Subcutaneous abdominal adipose tissue (tissue), 5 donors: Measurements from ENCODE around the gene WDFY1.

Source experiments
- H3K27ac ChIP-seq: one replicate; pipeline ENCODE4 v1.7.0; 2013; ENCODE audit warnings: low read depth, mild to moderate bottlenecking, inconsistent platforms, low read length, moderate library complexity
- H3K27me3 ChIP-seq, 5 donors: one replicate each; pipeline ENCODE4 v1.7.0; 2013; ENCODE audit warnings: low read length in 5 of 5, inconsistent platforms in 1 of 5; ENCODE audit not compliant: control insufficient read depth in 5 of 5, insufficient read depth in 4 of 5
- H3K36me3 ChIP-seq, 5 donors: one replicate each; pipeline ENCODE4 v1.7.0; 2013; ENCODE audit warnings: low read length in 5 of 5; ENCODE audit not compliant: control insufficient read depth in 5 of 5, insufficient read depth in 5 of 5
- H3K4me1 ChIP-seq, 5 donors: one replicate each; pipeline ENCODE4 v1.7.0; 2013; ENCODE audit warnings: low read length in 5 of 5, mild to moderate bottlenecking in 3 of 5, moderate library complexity in 1 of 5; ENCODE audit not compliant: control insufficient read depth in 5 of 5, insufficient read depth in 5 of 5
- H3K4me3 ChIP-seq, 5 donors: one replicate each; pipeline ENCODE4 v1.7.0; 2013; ENCODE audit warnings: low read length in 5 of 5, low read depth in 1 of 5
- H3K9ac ChIP-seq, 5 donors: one replicate each; pipeline ENCODE4 v1.7.0; 2013; ENCODE audit warnings: low read length in 5 of 5, mild to moderate bottlenecking in 4 of 5, moderate library complexity in 3 of 5
- H3K9me3 ChIP-seq, 5 donors: one replicate each; pipeline ENCODE4 v1.7.0; 2013; ENCODE audit warnings: low read length in 5 of 5; ENCODE audit not compliant: control insufficient read depth in 5 of 5
- donor health status: healthy.
- donor health status: healthy.
- donor health status: healthy.
- donor health status: healthy.
- donor health status: healthy.

The WDFY1 gene, protein sequence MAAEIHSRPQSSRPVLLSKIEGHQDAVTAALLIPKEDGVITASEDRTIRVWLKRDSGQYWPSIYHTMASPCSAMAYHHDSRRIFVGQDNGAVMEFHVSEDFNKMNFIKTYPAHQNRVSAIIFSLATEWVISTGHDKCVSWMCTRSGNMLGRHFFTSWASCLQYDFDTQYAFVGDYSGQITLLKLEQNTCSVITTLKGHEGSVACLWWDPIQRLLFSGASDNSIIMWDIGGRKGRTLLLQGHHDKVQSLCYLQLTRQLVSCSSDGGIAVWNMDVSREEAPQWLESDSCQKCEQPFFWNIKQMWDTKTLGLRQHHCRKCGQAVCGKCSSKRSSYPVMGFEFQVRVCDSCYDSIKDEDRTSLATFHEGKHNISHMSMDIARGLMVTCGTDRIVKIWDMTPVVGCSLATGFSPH

DNA sequence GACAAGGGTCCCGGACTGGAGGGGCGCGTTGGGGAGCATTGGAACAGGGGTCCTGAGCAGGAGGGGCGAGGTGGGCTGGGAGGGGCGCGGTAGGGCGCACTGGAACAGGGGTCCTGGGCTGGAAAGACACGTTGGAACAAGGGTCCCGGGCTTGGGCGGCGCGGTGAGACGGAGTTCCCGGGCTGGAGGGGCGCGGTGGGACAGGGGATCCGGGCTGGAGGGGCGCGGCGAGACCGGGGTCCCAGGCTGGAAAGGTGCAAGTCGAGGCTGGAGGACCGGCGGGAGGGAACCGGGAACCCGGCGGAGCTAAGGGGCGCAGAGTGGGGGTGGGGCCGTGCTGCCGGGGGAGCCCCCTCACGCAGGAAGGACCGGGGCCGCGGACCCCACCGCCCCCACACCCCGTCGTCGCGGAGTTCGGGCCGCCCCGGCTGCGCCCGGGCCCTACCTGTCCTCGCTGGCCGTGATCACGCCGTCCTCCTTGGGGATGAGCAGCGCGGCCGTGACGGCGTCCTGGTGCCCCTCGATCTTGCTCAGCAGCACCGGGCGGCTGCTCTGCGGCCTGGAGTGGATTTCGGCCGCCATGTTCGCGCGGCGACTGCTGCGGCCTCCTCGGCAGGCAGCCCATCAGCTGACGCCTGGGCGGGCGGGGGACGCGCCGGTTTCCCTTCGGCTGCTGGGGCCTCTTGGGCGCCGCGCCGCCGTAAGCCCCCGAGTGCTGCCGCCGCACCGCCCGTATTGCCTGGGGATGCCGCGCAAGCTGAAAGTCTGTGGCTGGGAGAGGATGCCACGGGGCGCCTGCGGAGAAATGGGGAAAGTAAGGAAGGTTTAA, at the start of gene WDFY1:
TSS of gene WDFY1 (minus strand) at position 633 of the 829 bp plus-strand sequence. CDS start at position 582, 51 bp downstream.
- H3K27me3 ChIP-seq: no peaks in the 10 kb centered on the region
- H3K4me1 ChIP-seq: peaks cover 5 to 34% (median 28%) of the 10 kb centered on the region in 5 donors
- H3K9ac ChIP-seq: peak within 1 kb of the TSS; percentile 68 to 95 (median 88)

DNA sequence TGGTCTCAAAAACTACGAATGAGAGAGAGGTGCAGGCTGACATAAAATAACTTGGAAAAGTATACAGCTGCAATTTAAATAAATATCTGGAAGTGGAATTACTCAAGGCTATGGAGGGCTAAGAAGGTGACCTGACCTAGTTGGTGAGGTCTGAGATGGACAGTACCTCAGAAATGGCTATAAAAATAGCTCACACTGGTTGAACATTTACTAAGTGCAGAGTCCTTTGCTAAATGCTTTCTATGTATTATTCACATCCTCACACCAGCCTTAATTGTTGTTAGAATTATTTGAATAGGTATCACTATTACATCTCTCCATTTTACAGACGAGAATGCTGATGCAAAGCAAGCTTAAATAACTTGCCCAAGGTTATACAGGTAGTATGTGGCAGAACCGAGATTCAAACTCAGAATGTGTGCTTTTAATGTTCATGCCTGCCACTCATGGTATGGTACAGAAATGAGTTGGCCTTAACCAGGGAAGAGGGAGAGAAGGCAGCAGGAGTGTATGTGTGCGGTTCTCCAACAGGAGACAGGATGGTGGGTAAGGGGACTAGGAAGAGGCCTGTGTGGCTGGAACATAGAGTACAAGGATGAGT, 49.5 kb upstream of the WDFY1 start:
- H3K4me1 ChIP-seq: peaks cover 0 to 4% (median 0%) of the 10 kb centered on the region in 5 donors
- no peak overlapping the region for H3K27ac ChIP-seq
- H3K9ac ChIP-seq: no peak overlapping the region
- H3K4me3 ChIP-seq: no peak overlapping the region
- no peaks in the 10 kb centered on the region for H3K9me3 ChIP-seq
- H3K27me3 ChIP-seq: no peaks in the 10 kb centered on the region
- H3K36me3 ChIP-seq: no peaks in the 10 kb centered on the region

More for the DNA sequence above, at the start of gene WDFY1:
- peak within 1 kb of the TSS; percentile 93 for H3K27ac ChIP-seq
- H3K9me3 ChIP-seq: no peaks in the 10 kb centered on the region
- peak within 1 kb of the TSS; percentile 64 to 96 (median 93) for H3K4me3 ChIP-seq
- H3K36me3 ChIP-seq: no peaks in the 10 kb centered on the region

DNA sequence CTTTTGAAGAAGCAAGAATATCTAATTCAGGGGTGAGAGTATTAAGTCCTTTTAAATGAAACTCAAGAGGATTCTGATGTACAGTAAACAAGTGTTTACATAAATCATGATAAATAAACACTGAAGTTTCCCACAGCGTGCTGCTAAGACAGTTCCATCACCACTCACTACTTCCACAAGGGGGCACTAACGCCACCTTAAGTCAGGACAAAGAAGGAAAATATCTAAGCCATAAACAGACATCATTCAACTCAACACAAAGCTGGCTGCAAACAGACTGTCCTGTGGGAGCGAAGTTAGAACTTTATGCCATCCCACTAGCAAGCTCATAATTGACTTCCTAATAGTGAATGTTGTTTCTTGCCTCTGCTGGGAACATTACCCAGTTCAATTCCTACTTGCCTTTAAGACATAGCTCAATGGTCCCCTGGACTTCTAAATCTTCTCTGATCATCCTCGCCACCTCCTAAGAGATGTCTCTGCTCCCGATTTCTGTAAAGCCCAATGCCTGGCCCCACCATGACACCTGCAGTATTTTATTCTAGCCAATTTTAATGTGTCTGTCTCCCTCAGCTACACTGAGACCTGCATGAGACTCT, 48.6 kb upstream of the WDFY1 start:
- Histone ChIP-seq H3K27me3 (no peaks in the 10 kb centered on the region), H3K27ac (no peak overlapping the region), H3K9ac (no peak overlapping the region), H3K4me3 (no peak overlapping the region), H3K4me1 (peaks cover 0 to 4% (median 0%) of the 10 kb centered on the region in 5 donors), H3K36me3 (no peaks in the 10 kb centered on the region), H3K9me3 (no peaks in the 10 kb centered on the region)

DNA sequence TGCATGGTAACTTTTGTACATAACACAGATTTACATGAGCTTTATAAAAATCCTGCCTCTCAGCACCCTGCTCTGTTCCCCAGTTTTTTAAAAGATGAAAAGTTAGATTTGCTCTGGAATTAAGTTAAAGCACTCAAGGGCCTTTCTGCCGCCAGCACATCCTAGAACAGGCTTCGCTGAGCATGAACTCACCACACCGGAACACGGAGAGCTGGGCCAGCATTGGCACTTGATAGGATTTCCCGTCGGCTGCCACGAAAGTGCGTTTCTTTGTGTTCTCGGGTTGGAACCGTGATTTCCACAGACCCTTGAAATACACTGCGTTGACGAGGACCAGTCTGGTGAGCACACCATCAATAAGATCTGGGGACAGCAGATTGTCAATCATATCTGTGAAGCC, 46.5 kb upstream of the WDFY1 start:
- no peaks in the 10 kb centered on the region for H3K36me3 ChIP-seq
- no peaks in the 10 kb centered on the region for H3K9me3 ChIP-seq
- H3K4me3 ChIP-seq: no peak overlapping the region
- no peak overlapping the region for H3K27ac ChIP-seq
- H3K9ac ChIP-seq: no peak overlapping the region
- peaks cover 0 to 4% (median 0%) of the 10 kb centered on the region in 5 donors for H3K4me1 ChIP-seq
- no peaks in the 10 kb centered on the region for H3K27me3 ChIP-seq

DNA sequence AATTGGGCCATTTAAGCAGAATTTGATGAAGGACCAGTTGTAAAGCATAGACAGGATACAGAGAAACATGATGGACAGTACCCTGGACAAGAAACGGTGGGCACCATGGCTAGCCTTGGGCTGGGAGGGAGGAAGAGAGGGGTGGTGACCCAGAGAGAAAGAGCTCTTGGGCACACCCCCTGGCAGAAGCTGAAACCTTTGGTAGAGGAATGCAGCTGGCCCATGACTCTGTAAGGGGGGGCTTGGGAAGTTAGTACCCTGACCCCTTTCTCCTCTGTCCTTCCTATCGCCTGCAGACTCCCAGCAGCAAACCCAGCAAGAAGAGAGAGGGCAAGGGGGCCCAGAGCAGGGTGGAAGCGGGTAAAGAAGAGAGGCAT, 44.7 kb upstream of the WDFY1 start:
- Histone ChIP-seq H3K36me3 (no peaks in the 10 kb centered on the region), H3K4me1 (peaks cover 0 to 4% (median 0%) of the 10 kb centered on the region in 5 donors), H3K27me3 (peaks cover 0 to 4% (median 0%) of the 10 kb centered on the region in 5 donors), H3K9ac (no peak overlapping the region), H3K4me3 (no peak overlapping the region), H3K9me3 (no peaks in the 10 kb centered on the region), H3K27ac (no peak overlapping the region)

DNA sequence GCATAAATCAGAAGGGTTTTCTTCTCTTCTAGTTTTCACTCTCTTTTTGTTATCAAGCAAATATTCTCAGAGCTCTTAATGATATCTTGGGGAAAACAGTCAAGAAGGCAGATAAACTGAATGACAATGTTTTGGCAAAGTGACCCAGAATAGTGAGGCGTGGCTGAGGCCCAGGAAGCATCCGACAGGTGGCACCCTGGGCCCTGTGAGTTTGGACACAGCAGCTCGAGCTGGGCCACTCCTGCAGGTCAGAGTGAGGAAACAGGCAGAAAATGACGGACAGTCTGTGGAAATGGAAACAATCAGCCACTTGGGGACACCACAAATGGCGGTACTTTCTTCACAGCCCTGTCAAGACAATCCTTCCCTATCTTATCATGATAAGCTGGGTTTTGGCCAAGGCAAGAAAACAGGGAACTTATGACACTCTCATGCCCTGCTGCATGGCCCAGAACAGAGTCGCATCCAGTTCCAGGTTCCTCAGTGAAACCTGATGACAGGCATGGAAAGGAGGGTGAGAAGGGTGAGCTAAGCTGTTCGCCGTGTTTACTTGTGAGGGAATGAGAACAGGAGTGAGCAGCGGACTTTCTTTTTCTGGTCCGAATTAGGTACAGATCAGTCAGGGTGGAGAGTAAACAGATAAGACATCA, 44.2 kb upstream of the WDFY1 start:
- H3K27ac ChIP-seq: no peak overlapping the region
- H3K9me3 ChIP-seq: no peaks in the 10 kb centered on the region
- no peaks in the 10 kb centered on the region for H3K36me3 ChIP-seq
- no peak overlapping the region for H3K9ac ChIP-seq
- no peak overlapping the region for H3K4me3 ChIP-seq
- H3K27me3 ChIP-seq: peaks cover 0 to 4% (median 0%) of the 10 kb centered on the region in 5 donors
- H3K4me1 ChIP-seq: peaks cover 0 to 4% (median 0%) of the 10 kb centered on the region in 5 donors

DNA sequence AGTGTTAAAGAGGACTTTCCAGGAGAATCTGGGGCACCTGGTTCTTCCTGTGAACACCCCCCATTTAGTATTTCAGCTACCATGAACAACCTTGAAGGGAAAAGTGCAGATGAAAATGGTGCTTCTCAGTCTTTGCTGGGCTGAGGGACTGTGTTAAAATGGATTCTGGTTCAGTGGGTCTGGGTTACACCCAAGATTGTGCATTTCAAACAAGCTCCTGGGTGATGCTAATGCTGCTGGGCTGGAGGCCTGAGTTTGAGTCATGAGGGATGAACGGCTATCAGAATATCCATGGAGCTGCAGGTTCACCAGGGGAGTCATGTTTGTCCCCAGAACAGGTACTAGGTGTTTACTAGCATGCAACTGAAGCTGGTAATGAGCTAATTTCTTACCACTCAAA, 36.1 kb upstream of the WDFY1 start:
- H3K27ac ChIP-seq: no peak overlapping the region
- H3K9me3 ChIP-seq: no peaks in the 10 kb centered on the region
- no peak overlapping the region for H3K4me3 ChIP-seq
- H3K4me1 ChIP-seq: no peaks in the 10 kb centered on the region
- H3K9ac ChIP-seq: no peak overlapping the region
- no peaks in the 10 kb centered on the region for H3K36me3 ChIP-seq
- H3K27me3 ChIP-seq: peaks cover 0 to 4% (median 0%) of the 10 kb centered on the region in 5 donors

DNA sequence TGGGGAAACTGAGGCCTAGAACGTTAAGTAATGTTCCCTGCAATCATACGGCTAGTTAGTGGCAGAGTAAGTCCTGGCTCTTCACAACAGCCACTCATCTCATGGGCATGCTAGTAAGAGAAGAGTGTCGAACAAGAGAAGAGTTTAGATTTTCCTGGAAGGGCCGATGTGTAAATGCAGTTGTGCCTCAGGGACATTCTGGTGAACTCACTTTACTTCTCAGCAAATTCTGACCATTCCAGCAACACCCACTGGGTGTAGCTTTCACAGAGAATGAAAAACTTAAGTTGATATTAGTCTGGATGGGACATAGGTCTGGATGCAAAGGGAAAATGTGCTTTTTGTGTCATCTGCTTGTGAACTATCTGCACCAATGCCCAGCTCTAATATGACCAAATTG, 35.7 kb upstream of the WDFY1 start:
- Histone ChIP-seq H3K36me3 (no peaks in the 10 kb centered on the region), H3K27me3 (peaks cover 0 to 4% (median 0%) of the 10 kb centered on the region in 5 donors), H3K4me3 (no peak overlapping the region), H3K4me1 (no peaks in the 10 kb centered on the region), H3K9me3 (no peaks in the 10 kb centered on the region), H3K9ac (no peak overlapping the region), H3K27ac (no peak overlapping the region)

DNA sequence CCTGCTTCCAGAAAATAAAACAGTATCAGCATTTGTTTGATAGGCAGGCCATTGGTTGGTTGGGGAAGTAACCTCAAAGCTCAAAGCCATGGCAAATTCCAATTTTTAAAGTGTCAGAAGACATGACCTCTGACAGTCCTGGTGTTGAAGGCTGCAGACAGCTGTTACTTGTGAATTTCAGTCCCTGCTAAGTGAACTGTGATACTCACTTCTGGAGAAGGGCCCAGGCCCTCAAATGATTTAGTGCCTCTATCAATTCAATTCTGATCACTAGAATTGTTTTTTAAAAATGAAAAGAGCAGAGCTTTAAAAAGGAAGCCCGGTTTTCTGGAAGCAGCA, 35.2 kb upstream of the WDFY1 start:
- H3K4me3 ChIP-seq: no peak overlapping the region
- no peaks in the 10 kb centered on the region for H3K9me3 ChIP-seq
- no peak overlapping the region for H3K9ac ChIP-seq
- no peak overlapping the region for H3K27ac ChIP-seq
- no peaks in the 10 kb centered on the region for H3K4me1 ChIP-seq
- peaks cover 0 to under 1% (median 0%) of the 10 kb centered on the region in 5 donors for H3K27me3 ChIP-seq
- no peaks in the 10 kb centered on the region for H3K36me3 ChIP-seq
